ENCODE results near the gene LRRIQ3. TPM values are rescaled to one million over a fixed set of nuclear protein-coding genes. Genes with fewer than 3 reads are reported as not detected.

The LRRIQ3 gene
- total and polyA plus RNA-seq, 10 of the 15 experiments (the other 5 are each of a cell fraction or from before 2014, with no cell fraction given) = 1.1 to 5.1 (median 2.7) TPM

GRCh38 chr1:74053407-74053806 is 144.6 kb downstream of the LRRIQ3 start:
- no peaks in the 10 kb centered on the region for H3K9me3 ChIP-seq (replicated peaks; ENCODE audit: control insufficient read depth, insufficient read depth, low read length)
- no TSS peak for BruUV-seq (replicated peaks)
- no peaks in the 10 kb centered on the region for H3K36me3 ChIP-seq (ENCODE audit: control insufficient read depth in 2 of 2, insufficient read depth in 2 of 2, low read length in 1 of 2)
- H2AFZ ChIP-seq (ENCODE audit: control insufficient read depth, low read depth, low read length) = no peak overlapping the region
- no peaks in the 10 kb centered on the region for H3K79me2 ChIP-seq (ENCODE audit: control insufficient read depth, insufficient read depth, low read length)
- ATAC-seq (no peak), FAIRE-seq (no peak), DNase-seq (ENCODE audit: low read depth, low spot score) (no peak)
- ChIA-PET CTCF (no interaction called here), RAD21 (ENCODE audit: unreplicated experiment) (no interaction called here), SMC1A (ENCODE audit: uncharacterized antibody, unreplicated experiment) (no interaction called here), POLR2A (no interaction called here)
- H3K4me3 ChIP-seq = no peak overlapping the region
- no peaks in the 10 kb centered on the region for H3K4me1 ChIP-seq (ENCODE audit: control insufficient read depth, insufficient read depth, low read length)
- no peaks in the 10 kb centered on the region for H4K20me1 ChIP-seq (ENCODE audit: control insufficient read depth, insufficient read depth)
- 0% methylated on average over 1 of the region's 1 CpG for WGBS (ENCODE audit: insufficient coverage, insufficient replicate concordance, low lambda C conversion rate, missing lambda C conversion rate)
- no peak overlapping the region for H3K9ac ChIP-seq (ENCODE audit: control insufficient read depth, insufficient read depth, low read length)
- H3K27me3 ChIP-seq (replicated peaks in 1 of 2; ENCODE audit: control insufficient read depth in 2 of 2, insufficient read depth in 2 of 2, low read length in 1 of 2) = no peaks in the 10 kb centered on the region
- in situ Hi-C loops (cut with MboI) = no loop called here
- no peak overlapping the region for H3K4me2 ChIP-seq (ENCODE audit: control insufficient read depth, insufficient read depth)
- no peak overlapping the region for H3K27ac ChIP-seq (ENCODE audit: control insufficient read depth, insufficient read depth)
- intact Hi-C loops (cut with micrococcal nuclease; ENCODE audit: unreplicated experiment) = no loop called here
- TF ChIP-seq ZNF207 (IDR thresholded peaks at IDR 0.05; ENCODE audit: borderline replicate concordance) = no peak
- no peak for TF ChIP-seq MXI1 (IDR thresholded peaks at IDR 0.05; ENCODE audit: low read depth, low read length)
- TF ChIP-seq, protein P1, sequence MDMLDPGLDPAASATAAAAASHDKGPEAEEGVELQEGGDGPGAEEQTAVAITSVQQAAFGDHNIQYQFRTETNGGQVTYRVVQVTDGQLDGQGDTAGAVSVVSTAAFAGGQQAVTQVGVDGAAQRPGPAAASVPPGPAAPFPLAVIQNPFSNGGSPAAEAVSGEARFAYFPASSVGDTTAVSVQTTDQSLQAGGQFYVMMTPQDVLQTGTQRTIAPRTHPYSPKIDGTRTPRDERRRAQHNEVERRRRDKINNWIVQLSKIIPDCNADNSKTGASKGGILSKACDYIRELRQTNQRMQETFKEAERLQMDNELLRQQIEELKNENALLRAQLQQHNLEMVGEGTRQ (IDR thresholded peaks at IDR 0.05; ENCODE audit: borderline replicate concordance, low read depth, low read length) = no peak
- no peak for TF ChIP-seq USF1 (IDR thresholded peaks at IDR 0.05; ENCODE audit: borderline replicate concordance, extremely low read length, insufficient read depth, low read depth, low read length)
- no peak for TF ChIP-seq BCL3 (IDR thresholded peaks at IDR 0.05; ENCODE audit: borderline replicate concordance, insufficient read depth, low read depth, low read length, poor library complexity, severe bottlenecking)
- no peak for TF ChIP-seq BCLAF1 (IDR thresholded peaks at IDR 0.05)
- TF ChIP-seq, protein P2, sequence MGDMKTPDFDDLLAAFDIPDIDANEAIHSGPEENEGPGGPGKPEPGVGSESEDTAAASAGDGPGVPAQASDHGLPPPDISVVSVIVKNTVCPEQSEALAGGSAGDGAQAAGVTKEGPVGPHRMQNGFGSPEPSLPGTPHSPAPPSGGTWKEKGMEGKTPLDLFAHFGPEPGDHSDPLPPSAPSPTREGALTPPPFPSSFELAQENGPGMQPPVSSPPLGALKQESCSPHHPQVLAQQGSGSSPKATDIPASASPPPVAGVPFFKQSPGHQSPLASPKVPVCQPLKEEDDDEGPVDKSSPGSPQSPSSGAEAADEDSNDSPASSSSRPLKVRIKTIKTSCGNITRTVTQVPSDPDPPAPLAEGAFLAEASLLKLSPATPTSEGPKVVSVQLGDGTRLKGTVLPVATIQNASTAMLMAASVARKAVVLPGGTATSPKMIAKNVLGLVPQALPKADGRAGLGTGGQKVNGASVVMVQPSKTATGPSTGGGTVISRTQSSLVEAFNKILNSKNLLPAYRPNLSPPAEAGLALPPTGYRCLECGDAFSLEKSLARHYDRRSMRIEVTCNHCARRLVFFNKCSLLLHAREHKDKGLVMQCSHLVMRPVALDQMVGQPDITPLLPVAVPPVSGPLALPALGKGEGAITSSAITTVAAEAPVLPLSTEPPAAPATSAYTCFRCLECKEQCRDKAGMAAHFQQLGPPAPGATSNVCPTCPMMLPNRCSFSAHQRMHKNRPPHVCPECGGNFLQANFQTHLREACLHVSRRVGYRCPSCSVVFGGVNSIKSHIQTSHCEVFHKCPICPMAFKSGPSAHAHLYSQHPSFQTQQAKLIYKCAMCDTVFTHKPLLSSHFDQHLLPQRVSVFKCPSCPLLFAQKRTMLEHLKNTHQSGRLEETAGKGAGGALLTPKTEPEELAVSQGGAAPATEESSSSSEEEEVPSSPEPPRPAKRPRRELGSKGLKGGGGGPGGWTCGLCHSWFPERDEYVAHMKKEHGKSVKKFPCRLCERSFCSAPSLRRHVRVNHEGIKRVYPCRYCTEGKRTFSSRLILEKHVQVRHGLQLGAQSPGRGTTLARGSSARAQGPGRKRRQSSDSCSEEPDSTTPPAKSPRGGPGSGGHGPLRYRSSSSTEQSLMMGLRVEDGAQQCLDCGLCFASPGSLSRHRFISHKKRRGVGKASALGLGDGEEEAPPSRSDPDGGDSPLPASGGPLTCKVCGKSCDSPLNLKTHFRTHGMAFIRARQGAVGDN (IDR thresholded peaks at IDR 0.05) = no peak
- TF ChIP-seq NR2F1 (conservative IDR thresholded peaks at IDR 0.05) = no peak
- no peak for TF ChIP-seq MYC (IDR thresholded peaks at IDR 0.05; ENCODE audit: insufficient read depth, insufficient read length, insufficient replicate concordance, low read length, severe bottlenecking)
